K562 (cell line): ENCODE data around the gene CAST. TPM values are rescaled to one million over a fixed set of nuclear protein-coding genes. Genes with fewer than 3 reads are reported as not detected.

Experiments used
- SLC30A9 ChIP-seq: fragments of 250-450 bp; sonication (Bioruptor Pico); IDR thresholded peaks from 2 replicates; pipeline ENCODE4 v1.8.0; 2022; ENCODE audit warnings: mild to moderate bottlenecking, moderate library complexity
- SNIP1 ChIP-seq: fragments of 450-650 bp; IDR thresholded peaks from 2 replicates; pipeline ENCODE4 v1.7.1; 2017; ENCODE audit warnings: low read depth, mild to moderate bottlenecking
- ZFP36 ChIP-seq: fragments of 150-350 bp; IDR thresholded peaks from 2 replicates; pipeline ENCODE4 v1.6.1; 2018; ENCODE audit warnings: low read length, low read depth; ENCODE audit not compliant: partially characterized antibody
- ZNF311 ChIP-seq: fragments of 250-450 bp; sonication (Bioruptor Pico); IDR thresholded peaks from 2 replicates; pipeline ENCODE4 v1.4.0; 2020; ENCODE audit warnings: mild to moderate bottlenecking, moderate library complexity
- polyA plus RNA-seq, 8 experiments: library from polyadenylated mRNA; depleted of rRNA in 4 of 8; stranded (reverse) in 5 of 8; unstranded in 3 of 8; fragments of >200 nt; fragmentation: Nextera tagmentation in 2 of 8; fragmentation: Illumina TruSeq in 1 of 8; extraction: Ambion mirVana in 2 of 8; extraction: Trizol in 1 of 8; gene quantifications; 2 replicates each; pipeline versions ENCODE4 v1.2.1 to v1.2.3, GENCODE V29; 2011 to 2014; ENCODE audit warnings: inconsistent platforms in 1 of 8, missing spikeins in 1 of 8
- total RNA-seq, 7 experiments: library from RNA; depleted of rRNA in 6 of 7; stranded (reverse); fragments of >200 nt in 6 of 7; fragmentation: Illumina TruSeq in 2 of 7; extraction: Trizol in 2 of 7; gene quantifications; 2 replicates each; pipeline versions ENCODE4 v1.2.1 to v1.2.3, GENCODE V29; 2011 to 2021; ENCODE audit warnings: low replicate concordance in 1 of 7
- TF ChIP-seq, protein P1 (sequence below): fragments of 150-350 bp; conservative IDR thresholded peaks from 2 replicates; pipeline ENCODE4 v1.6.1; 2014; ENCODE audit warnings: low read length
- TF ChIP-seq, protein P2 (sequence below): sonication (generic); formaldehyde crosslinking; IDR thresholded peaks from 2 replicates; pipeline ENCODE4 v1.8.1; 2023; ENCODE audit warnings: mild to moderate bottlenecking, missing genetic modification reagents
- TF ChIP-seq, protein P3 (sequence below): IDR thresholded peaks from 3 replicates; pipeline ENCODE4 v1.6.1; 2011; ENCODE audit warnings: borderline replicate concordance, mild to moderate bottlenecking; ENCODE audit not compliant: insufficient read length, insufficient read depth
- TF ChIP-seq, protein P4 (sequence below): sonication (generic); formaldehyde crosslinking; IDR thresholded peaks from 2 replicates; pipeline ENCODE4 v1.8.1; 2023; ENCODE audit warnings: mild to moderate bottlenecking, missing genetic modification reagents

The CAST gene
- total and polyA plus RNA-seq, 9 of the 15 experiments (the other 6 are each of a cell fraction or from before 2014, with no cell fraction given), result 55.5 to 136 (median 86.1) TPM

DNA sequence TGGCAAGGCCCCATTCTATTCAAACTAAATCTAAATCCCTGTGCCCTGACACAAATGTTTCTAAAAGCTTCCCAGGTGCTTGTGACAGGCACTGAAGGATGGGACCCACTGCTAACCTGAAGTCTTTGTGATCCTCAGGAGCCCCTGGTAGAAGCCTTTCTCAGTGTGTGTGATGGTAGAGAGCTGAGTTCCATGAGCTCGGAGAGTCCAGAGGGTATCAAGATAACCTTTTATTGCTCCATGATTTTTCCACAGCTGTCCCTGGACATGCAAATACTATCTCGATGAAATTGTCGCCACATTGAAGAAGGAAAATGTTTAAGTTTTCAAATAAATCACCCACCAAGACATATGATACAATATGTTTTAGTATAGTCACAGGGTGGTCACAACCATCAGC lies 7.7 kb downstream of the CAST start (continued):
- TF ChIP-seq, protein P1, sequence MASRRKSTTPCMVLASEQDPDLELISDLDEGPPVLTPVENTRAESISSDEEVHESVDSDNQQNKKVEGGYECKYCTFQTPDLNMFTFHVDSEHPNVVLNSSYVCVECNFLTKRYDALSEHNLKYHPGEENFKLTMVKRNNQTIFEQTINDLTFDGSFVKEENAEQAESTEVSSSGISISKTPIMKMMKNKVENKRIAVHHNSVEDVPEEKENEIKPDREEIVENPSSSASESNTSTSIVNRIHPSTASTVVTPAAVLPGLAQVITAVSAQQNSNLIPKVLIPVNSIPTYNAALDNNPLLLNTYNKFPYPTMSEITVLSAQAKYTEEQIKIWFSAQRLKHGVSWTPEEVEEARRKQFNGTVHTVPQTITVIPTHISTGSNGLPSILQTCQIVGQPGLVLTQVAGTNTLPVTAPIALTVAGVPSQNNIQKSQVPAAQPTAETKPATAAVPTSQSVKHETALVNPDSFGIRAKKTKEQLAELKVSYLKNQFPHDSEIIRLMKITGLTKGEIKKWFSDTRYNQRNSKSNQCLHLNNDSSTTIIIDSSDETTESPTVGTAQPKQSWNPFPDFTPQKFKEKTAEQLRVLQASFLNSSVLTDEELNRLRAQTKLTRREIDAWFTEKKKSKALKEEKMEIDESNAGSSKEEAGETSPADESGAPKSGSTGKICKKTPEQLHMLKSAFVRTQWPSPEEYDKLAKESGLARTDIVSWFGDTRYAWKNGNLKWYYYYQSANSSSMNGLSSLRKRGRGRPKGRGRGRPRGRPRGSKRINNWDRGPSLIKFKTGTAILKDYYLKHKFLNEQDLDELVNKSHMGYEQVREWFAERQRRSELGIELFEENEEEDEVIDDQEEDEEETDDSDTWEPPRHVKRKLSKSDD, result no peak
- TF ChIP-seq ZFP36 (no peak), SLC30A9 (no peak), ZNF311 (CRISPR knock-in tag) (no peak), SNIP1 (no peak)
- TF ChIP-seq, protein P2, sequence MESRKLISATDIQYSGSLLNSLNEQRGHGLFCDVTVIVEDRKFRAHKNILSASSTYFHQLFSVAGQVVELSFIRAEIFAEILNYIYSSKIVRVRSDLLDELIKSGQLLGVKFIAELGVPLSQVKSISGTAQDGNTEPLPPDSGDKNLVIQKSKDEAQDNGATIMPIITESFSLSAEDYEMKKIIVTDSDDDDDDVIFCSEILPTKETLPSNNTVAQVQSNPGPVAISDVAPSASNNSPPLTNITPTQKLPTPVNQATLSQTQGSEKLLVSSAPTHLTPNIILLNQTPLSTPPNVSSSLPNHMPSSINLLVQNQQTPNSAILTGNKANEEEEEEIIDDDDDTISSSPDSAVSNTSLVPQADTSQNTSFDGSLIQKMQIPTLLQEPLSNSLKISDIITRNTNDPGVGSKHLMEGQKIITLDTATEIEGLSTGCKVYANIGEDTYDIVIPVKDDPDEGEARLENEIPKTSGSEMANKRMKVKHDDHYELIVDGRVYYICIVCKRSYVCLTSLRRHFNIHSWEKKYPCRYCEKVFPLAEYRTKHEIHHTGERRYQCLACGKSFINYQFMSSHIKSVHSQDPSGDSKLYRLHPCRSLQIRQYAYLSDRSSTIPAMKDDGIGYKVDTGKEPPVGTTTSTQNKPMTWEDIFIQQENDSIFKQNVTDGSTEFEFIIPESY (CRISPR knock-in tag), result no peak
- TF ChIP-seq, protein P3, sequence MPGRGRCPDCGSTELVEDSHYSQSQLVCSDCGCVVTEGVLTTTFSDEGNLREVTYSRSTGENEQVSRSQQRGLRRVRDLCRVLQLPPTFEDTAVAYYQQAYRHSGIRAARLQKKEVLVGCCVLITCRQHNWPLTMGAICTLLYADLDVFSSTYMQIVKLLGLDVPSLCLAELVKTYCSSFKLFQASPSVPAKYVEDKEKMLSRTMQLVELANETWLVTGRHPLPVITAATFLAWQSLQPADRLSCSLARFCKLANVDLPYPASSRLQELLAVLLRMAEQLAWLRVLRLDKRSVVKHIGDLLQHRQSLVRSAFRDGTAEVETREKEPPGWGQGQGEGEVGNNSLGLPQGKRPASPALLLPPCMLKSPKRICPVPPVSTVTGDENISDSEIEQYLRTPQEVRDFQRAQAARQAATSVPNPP, result no peak
- TF ChIP-seq, protein P4, sequence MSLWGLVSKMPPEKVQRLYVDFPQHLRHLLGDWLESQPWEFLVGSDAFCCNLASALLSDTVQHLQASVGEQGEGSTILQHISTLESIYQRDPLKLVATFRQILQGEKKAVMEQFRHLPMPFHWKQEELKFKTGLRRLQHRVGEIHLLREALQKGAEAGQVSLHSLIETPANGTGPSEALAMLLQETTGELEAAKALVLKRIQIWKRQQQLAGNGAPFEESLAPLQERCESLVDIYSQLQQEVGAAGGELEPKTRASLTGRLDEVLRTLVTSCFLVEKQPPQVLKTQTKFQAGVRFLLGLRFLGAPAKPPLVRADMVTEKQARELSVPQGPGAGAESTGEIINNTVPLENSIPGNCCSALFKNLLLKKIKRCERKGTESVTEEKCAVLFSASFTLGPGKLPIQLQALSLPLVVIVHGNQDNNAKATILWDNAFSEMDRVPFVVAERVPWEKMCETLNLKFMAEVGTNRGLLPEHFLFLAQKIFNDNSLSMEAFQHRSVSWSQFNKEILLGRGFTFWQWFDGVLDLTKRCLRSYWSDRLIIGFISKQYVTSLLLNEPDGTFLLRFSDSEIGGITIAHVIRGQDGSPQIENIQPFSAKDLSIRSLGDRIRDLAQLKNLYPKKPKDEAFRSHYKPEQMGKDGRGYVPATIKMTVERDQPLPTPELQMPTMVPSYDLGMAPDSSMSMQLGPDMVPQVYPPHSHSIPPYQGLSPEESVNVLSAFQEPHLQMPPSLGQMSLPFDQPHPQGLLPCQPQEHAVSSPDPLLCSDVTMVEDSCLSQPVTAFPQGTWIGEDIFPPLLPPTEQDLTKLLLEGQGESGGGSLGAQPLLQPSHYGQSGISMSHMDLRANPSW (CRISPR knock-in tag), result no peak
